GM19467 (cell line): Measurements from ENCODE around the gene PLD1.
"Not testable (repeated sequence)": the region's sequence is repeated elsewhere in the genome, so short reads cannot be mapped to it uniquely, and the experiment has no call there.

Experiments
- ATAC-seq: cut with Tn5 transposase; IDR thresholded peaks from one replicate; pipeline ENCODE4 v1.9.1; 2021; ENCODE audit warnings: mild to moderate bottlenecking, moderate library complexity; ENCODE audit not compliant: unreplicated experiment

Gene PLD1

GRCh38 chr3:171815973-171816595 is 5.8 kb upstream of the PLD1 start:
- no peak for ATAC-seq

- not testable (repeated sequence) for ATAC-seq
Measured at GRCh38 chr3:171814662-171815061, 4.4 kb upstream of the PLD1 start.

GRCh38 chr3:171813897-171814460 is 3.7 kb upstream of the PLD1 start:
- ATAC-seq: no peak

- ATAC-seq: no peak
Measured at GRCh38 chr3:171813278-171813896, 3.1 kb upstream of the PLD1 start.

GRCh38 chr3:171812811-171813210 is 2.5 kb upstream of the PLD1 start:
- no peak for ATAC-seq

GRCh38 chr3:171811913-171812335 is 1.6 kb upstream of the PLD1 start:
- ATAC-seq: no peak

- ATAC-seq: no peak
Measured at GRCh38 chr3:171811295-171811912, 1.1 kb upstream of the PLD1 start.

GRCh38 chr3:171810629-171811294 is 479 bp upstream of the PLD1 start:
- ATAC-seq: no peak

GRCh38 chr3:171809611-171809860 is 747 bp downstream of the PLD1 start:
- peak; percentile 27 for ATAC-seq

- ATAC-seq: no peak
Measured at GRCh38 chr3:171807806-171808205, 2.5 kb downstream of the PLD1 start.

- no peak for ATAC-seq
Measured at GRCh38 chr3:171807129-171807675, 3.1 kb downstream of the PLD1 start.

- no peak for ATAC-seq
Measured at GRCh38 chr3:171806200-171807128, 3.8 kb downstream of the PLD1 start.

GRCh38 chr3:171805687-171806086 is 4.6 kb downstream of the PLD1 start:
- ATAC-seq: no peak

GRCh38 chr3:171804618-171805389 is 5.5 kb downstream of the PLD1 start:
- ATAC-seq: no peak

- no peak for ATAC-seq
Measured at GRCh38 chr3:171803044-171803443, 7.2 kb downstream of the PLD1 start.

GRCh38 chr3:171802590-171802956 is 7.7 kb downstream of the PLD1 start:
- ATAC-seq: peak; percentile 40

GRCh38 chr3:171801738-171802589 is 8.3 kb downstream of the PLD1 start:
- ATAC-seq: peak; percentile 14

GRCh38 chr3:171799501-171799900 is 10.8 kb downstream of the PLD1 start:
- no peak for ATAC-seq

- no peak for ATAC-seq
Measured at GRCh38 chr3:171797873-171798272, 12.4 kb downstream of the PLD1 start.
